PC-3 (cell line): ENCODE results near the gene RBMS3. TPM values are rescaled to one million over a fixed set of nuclear protein-coding genes. Genes with fewer than 3 reads are reported as not detected.
"Not testable (repeated sequence)": the region's sequence is repeated elsewhere in the genome, so short reads cannot be mapped to it uniquely, and the experiment has no call there.

ENCODE experiments used
- ATAC-seq: fragments of 200-7000 bp; cut with Tn5 transposase; 2 replicates; pipeline ENCODE4 v1.9.1; 2020; ENCODE audit warnings: mild to moderate bottlenecking, moderate library complexity
- BruUV-seq: library from RNA; stranded (reverse); fragments of 400-500 nt; replicated peaks from 2 replicates; lab custom pipeline; 2021; lab: Mats Ljungman, UMichigan
- CTCF ChIA-PET: fragments of 300-600 bp; sonication (Branson Sonifier 250); formaldehyde crosslinking; loops from one replicate; lab custom pipeline; 2022; ENCODE audit warnings: antibody characterized with exemption; lab: Charles Lee
- POLR2A ChIA-PET: fragments of 300-600 bp; sonication (Branson Sonifier 250); formaldehyde crosslinking; loops from one replicate; lab custom pipeline; 2022; ENCODE audit warnings: antibody characterized with exemption; ENCODE audit not compliant: unreplicated experiment; lab: Charles Lee
- DNase-seq: peaks from one replicate; pipeline ENCODE4 v3.0.0-alpha.2; 2015
- H2AFZ ChIP-seq: fragments of 300-600 bp; sonication (generic); 2 replicates; pipeline ENCODE4 v1.6.0; 2016; ENCODE audit warnings: antibody characterized with exemption, low read length
- H3F3A ChIP-seq: fragments of 300-600 bp; sonication (generic); one replicate; pipeline ENCODE4 v1.6.0; 2017; ENCODE audit warnings: antibody characterized with exemption, low read length, control low read depth, mild to moderate bottlenecking; ENCODE audit not compliant: unreplicated experiment
- H3K27ac ChIP-seq: fragments of 300-600 bp; sonication (generic); 2 replicates; pipeline ENCODE4 v1.5.1; 2016; ENCODE audit warnings: mild to moderate bottlenecking, low read length
- H3K27me3 ChIP-seq: fragments of 300-600 bp; sonication (generic); 2 replicates; pipeline ENCODE4 v1.6.1; 2016; ENCODE audit warnings: low read length, mixed read lengths
- H3K36me3 ChIP-seq: fragments of 300-600 bp; sonication (generic); 2 replicates; pipeline ENCODE4 v1.6.1; 2016; ENCODE audit warnings: low read depth, mixed run types, low read length, mixed read lengths
- H3K4me1 ChIP-seq: fragments of 300-600 bp; sonication (generic); 2 replicates; pipeline ENCODE4 v1.5.1; 2016; ENCODE audit warnings: low read length; ENCODE audit not compliant: insufficient read depth
- H3K4me2 ChIP-seq: fragments of 300-600 bp; sonication (generic); 2 replicates; pipeline ENCODE4 v1.6.0; 2016; ENCODE audit warnings: low read length
- H3K4me3 ChIP-seq: fragments of 300-600 bp; sonication (generic); 2 replicates; pipeline ENCODE4 v1.5.1; 2016; ENCODE audit warnings: mild to moderate bottlenecking, low read length, mixed read lengths
- H3K79me2 ChIP-seq: fragments of 300-600 bp; sonication (generic); 2 replicates; pipeline ENCODE4 v1.6.1; 2017; ENCODE audit warnings: low read length, mixed read lengths
- H3K9ac ChIP-seq: fragments of 300-600 bp; sonication (generic); 2 replicates; pipeline ENCODE4 v1.6.0; 2016; ENCODE audit warnings: mild to moderate bottlenecking, low read length
- H3K9me2 ChIP-seq: fragments of 300-600 bp; sonication (generic); replicated peaks from 2 replicates; pipeline ENCODE4 v1.6.1; 2016; ENCODE audit warnings: mixed run types, low read length, mixed read lengths
- H3K9me3 ChIP-seq: fragments of 300-600 bp; sonication (generic); 2 replicates; pipeline ENCODE4 v1.6.1; 2016; ENCODE audit warnings: low read length, mixed read lengths
- H4K20me1 ChIP-seq: fragments of 300-600 bp; sonication (generic); 2 replicates; pipeline ENCODE4 v1.6.1; 2016; ENCODE audit warnings: low read length, mixed read lengths
- CTCF ChIP-seq: fragments of 300-600 bp; sonication (generic); conservative IDR thresholded peaks from 2 replicates; pipeline ENCODE4 v1.5.1; 2017; ENCODE audit warnings: antibody characterized with exemption, low read depth, mild to moderate bottlenecking, low read length
- EZH2 ChIP-seq: fragments of 300-600 bp; sonication (generic); IDR thresholded peaks from one replicate; pipeline ENCODE4 v1.6.1; 2017; ENCODE audit warnings: antibody characterized with exemption, mild to moderate bottlenecking, low read length; ENCODE audit not compliant: unreplicated experiment
- EZH2phosphoT487 ChIP-seq: fragments of 300-600 bp; sonication (generic); IDR thresholded peaks from 2 replicates; pipeline ENCODE4 v1.6.1; 2018; ENCODE audit warnings: mild to moderate bottlenecking, antibody characterized with exemption, low read length, borderline replicate concordance
- intact Hi-C: fragments of 100-400 bp; cut with micrococcal nuclease; formaldehyde crosslinking; loops from 2 replicates; pipeline ENCODE4 v1.9.0; 2023
- total RNA-seq: library from RNA; depleted of rRNA; stranded (reverse); fragments of >200 nt; gene quantifications from 2 replicates; pipeline ENCODE4 v1.2.3, GENCODE V29; 2014

RBMS3 gene
- total RNA-seq, 1 experiment from 2014 or later, result 5.4 TPM

- ATAC-seq (no peak), DNase-seq (peak; percentile 29)
- intact Hi-C loops, result no loop called here
- Histone ChIP-seq H3K79me2 (no peaks in the 10 kb centered on the region), H3F3A (no peaks in the 10 kb centered on the region), H3K9ac (no peak overlapping the region), H3K4me1 (no peaks in the 10 kb centered on the region), H3K4me3 (no peak overlapping the region), H2AFZ (no peak overlapping the region), H3K9me2 (no peaks in the 10 kb centered on the region), H3K4me2 (no peak overlapping the region), H3K36me3 (no peaks in the 10 kb centered on the region), H3K9me3 (no peaks in the 10 kb centered on the region), H3K27me3 (no peaks in the 10 kb centered on the region), H4K20me1 (no peaks in the 10 kb centered on the region), H3K27ac (no peak overlapping the region)
- ChIA-PET CTCF (no interaction called here), POLR2A (no interaction called here)
- no TSS peak for BruUV-seq
- TF ChIP-seq CTCF, result no peak
- TF ChIP-seq EZH2phosphoT487, result no peak
- TF ChIP-seq EZH2, result no peak
Measured at GRCh38 chr3:29668233-29668632, 387.4 kb downstream of the RBMS3 start.

DNA sequence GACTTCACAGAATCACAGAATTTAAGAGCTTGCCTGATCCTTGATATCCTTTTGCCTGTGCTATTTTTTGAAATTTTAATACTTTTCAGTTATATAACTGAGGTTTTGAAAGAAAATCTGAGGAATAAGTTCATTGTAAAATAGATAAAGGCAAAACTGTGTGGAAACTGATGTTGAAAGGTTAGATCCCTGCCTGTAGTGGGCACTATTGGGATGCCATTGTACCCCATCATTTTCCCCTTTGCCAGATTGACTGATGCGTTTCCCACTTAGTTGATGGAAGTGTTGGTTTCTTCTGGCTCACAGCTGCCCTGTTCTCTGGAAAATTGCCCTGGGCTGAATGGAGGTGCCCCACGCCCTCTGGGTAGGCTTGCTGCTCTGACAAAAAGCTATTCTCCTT is 387.9 kb downstream of the RBMS3 start:
- no peak for ATAC-seq
- POLR2A ChIA-PET, result no interaction called here
- Histone ChIP-seq H3K27ac (no peak overlapping the region), H3K36me3 (no peaks in the 10 kb centered on the region), H3K9me2 (no peaks in the 10 kb centered on the region), H3K4me3 (no peak overlapping the region), H3K79me2 (no peaks in the 10 kb centered on the region), H3F3A (no peaks in the 10 kb centered on the region), H2AFZ (no peak overlapping the region), H3K9me3 (no peaks in the 10 kb centered on the region), H4K20me1 (no peaks in the 10 kb centered on the region), H3K4me2 (no peak overlapping the region), H3K9ac (no peak overlapping the region), H3K4me1 (no peaks in the 10 kb centered on the region), H3K27me3 (no peaks in the 10 kb centered on the region)
- CTCF ChIA-PET, result no interaction called here
- TF ChIP-seq EZH2phosphoT487, result no peak
- TF ChIP-seq EZH2, result no peak
- no peak; the same call in 1 of the 2 replicates for TF ChIP-seq CTCF
- BruUV-seq, result no TSS peak
- DNase-seq, result no peak
- intact Hi-C loops, result no loop called here

- BruUV-seq, intact Hi-C loops, DNase-seq, H3K9me2 ChIP-seq, H3F3A ChIP-seq, H3K36me3 ChIP-seq, ATAC-seq, H3K27ac ChIP-seq, POLR2A ChIA-PET, H3K4me2 ChIP-seq, H3K9ac ChIP-seq, H3K4me1 ChIP-seq, H3K4me3 ChIP-seq, H3K9me3 ChIP-seq, H4K20me1 ChIP-seq, H3K27me3 ChIP-seq, H2AFZ ChIP-seq, H3K79me2 ChIP-seq: not testable (repeated sequence)
- CTCF ChIA-PET, result interaction anchor here (0.6 kb wide), 1 partner anchor 87 kb away, joined by 5 read pairs; no protein-coding TSS in a partner anchor
Measured at GRCh38 chr3:29670476-29670875, 389.6 kb downstream of the RBMS3 start.
